PC-9 (cell line): Measurements from ENCODE around the gene GFRA1.

Source experiments
- EZH2 ChIP-seq: fragments of 200-600 bp; sonication (generic); IDR thresholded peaks from 2 replicates; pipeline ENCODE4 v1.8.0; 2017; ENCODE audit warnings: antibody characterized with exemption, low read depth
- TF ChIP-seq, protein P1 (sequence below): fragments of 200-600 bp; sonication (generic); conservative IDR thresholded peaks from 2 replicates; pipeline ENCODE4 v1.6.1; 2017; ENCODE audit warnings: mixed run types, antibody characterized with exemption, mild to moderate bottlenecking, moderate library complexity

DNA sequence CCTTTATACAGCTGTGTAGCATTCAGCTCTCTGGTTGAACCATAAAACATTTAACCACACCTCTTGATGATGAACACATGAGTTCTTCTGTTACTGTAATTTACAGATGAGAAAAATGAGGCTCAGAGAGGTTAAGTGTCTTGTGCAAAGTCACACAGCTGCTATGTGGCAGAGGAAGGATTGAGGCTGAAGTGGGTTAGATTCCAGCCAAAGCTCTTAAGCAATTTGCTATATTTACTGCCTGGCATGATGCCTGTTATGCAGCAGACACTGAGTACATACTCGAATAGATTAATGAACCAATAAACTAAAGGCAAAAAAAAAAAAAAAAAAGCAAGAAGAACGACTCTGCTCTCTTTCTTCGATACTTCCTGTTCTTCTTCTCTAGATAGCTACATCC, 35.7 kb downstream of the GFRA1 start:
- TF ChIP-seq, protein P1, sequence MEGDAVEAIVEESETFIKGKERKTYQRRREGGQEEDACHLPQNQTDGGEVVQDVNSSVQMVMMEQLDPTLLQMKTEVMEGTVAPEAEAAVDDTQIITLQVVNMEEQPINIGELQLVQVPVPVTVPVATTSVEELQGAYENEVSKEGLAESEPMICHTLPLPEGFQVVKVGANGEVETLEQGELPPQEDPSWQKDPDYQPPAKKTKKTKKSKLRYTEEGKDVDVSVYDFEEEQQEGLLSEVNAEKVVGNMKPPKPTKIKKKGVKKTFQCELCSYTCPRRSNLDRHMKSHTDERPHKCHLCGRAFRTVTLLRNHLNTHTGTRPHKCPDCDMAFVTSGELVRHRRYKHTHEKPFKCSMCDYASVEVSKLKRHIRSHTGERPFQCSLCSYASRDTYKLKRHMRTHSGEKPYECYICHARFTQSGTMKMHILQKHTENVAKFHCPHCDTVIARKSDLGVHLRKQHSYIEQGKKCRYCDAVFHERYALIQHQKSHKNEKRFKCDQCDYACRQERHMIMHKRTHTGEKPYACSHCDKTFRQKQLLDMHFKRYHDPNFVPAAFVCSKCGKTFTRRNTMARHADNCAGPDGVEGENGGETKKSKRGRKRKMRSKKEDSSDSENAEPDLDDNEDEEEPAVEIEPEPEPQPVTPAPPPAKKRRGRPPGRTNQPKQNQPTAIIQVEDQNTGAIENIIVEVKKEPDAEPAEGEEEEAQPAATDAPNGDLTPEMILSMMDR: no peak
- no peak for TF ChIP-seq EZH2
